ENCODE measurements around the gene TNRC6B.

The TNRC6B gene

GRCh38 chr22:40258017-40258416 lies 80.3 kb downstream of the TNRC6B start:
- no peak overlapping the region for H3K4me3 ChIP-seq (ENCODE audit: low read length in 2 of 2)
- no peaks in the 10 kb centered on the region for H3K27me3 ChIP-seq (ENCODE audit: control insufficient read depth in 1 of 2, insufficient read depth in 2 of 2, low read length in 2 of 2)
- peaks cover 3 to 10% of the 10 kb centered on the region in 2 donors for H3K36me3 ChIP-seq (ENCODE audit: control insufficient read depth in 2 of 2, insufficient read depth in 2 of 2, low read length in 2 of 2)
- H3K27ac ChIP-seq (ENCODE audit: low read length) = no peak overlapping the region
- no peak overlapping the region for H3K9ac ChIP-seq (ENCODE audit: low read length in 2 of 2)
- peaks cover 3% of the 10 kb centered on the region for H3K4me1 ChIP-seq (ENCODE audit: control insufficient read depth, insufficient read depth, low read length)
- H3K9me3 ChIP-seq (ENCODE audit: control insufficient read depth in 2 of 2, low read length in 2 of 2) = no peaks in the 10 kb centered on the region

DNA sequence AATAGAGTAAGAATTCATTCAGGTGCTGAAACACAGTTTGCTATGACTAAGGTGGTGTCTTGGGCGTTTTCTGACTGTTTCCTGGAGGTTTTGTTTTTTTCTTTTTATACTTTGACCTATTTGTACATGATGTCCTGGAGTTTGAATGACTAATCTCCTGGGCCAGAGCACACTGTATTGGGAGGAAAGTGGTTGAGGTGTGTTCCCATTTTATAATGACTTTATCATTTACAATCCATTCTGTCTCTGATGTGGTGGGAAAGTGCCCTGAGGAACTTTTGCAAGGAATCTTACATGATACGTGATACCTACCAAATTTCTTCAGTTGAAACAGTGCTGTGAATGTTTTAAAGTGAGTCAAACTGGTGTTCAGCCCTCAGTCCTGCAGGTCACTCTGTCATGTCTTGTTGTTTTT lies 80.8 kb downstream of the TNRC6B start:
- Histone ChIP-seq H3K4me1 (ENCODE audit: control insufficient read depth, insufficient read depth, low read length) (peaks cover 3% of the 10 kb centered on the region), H3K27ac (ENCODE audit: low read length) (no peak overlapping the region)

DNA sequence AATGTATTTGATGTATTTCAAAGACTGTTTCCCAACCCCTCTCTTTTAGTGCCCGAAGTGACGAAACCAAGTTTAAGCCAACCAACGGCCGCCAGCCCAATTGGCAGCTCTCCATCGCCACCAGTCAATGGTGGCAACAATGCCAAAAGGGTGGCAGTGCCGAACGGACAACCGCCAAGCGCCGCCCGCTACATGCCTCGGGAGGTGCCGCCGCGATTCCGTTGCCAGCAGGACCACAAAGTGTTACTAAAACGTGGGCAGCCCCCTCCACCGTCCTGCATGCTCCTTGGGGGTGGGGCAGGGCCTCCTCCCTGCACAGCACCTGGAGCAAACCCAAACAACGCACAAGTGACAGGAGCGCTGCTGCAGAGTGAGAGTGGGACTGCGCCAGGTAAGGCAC lies 84.1 kb downstream of the TNRC6B start:
- peaks cover 24 to 28% of the 10 kb centered on the region in 2 donors for H3K36me3 ChIP-seq (ENCODE audit: control insufficient read depth in 2 of 2, insufficient read depth in 2 of 2, low read length in 2 of 2)

More for the DNA sequence above, 80.8 kb downstream of the TNRC6B start:
- peaks cover 4 to 11% of the 10 kb centered on the region in 2 donors for H3K36me3 ChIP-seq (ENCODE audit: control insufficient read depth in 2 of 2, insufficient read depth in 2 of 2, low read length in 2 of 2)
- no peak overlapping the region for H3K4me3 ChIP-seq (ENCODE audit: low read length in 2 of 2)
- H3K9me3 ChIP-seq (ENCODE audit: control insufficient read depth in 2 of 2, low read length in 2 of 2) = no peaks in the 10 kb centered on the region
- no peak overlapping the region for H3K9ac ChIP-seq (ENCODE audit: low read length in 2 of 2)
- H3K27me3 ChIP-seq (ENCODE audit: control insufficient read depth in 1 of 2, insufficient read depth in 2 of 2, low read length in 2 of 2) = no peaks in the 10 kb centered on the region

DNA sequence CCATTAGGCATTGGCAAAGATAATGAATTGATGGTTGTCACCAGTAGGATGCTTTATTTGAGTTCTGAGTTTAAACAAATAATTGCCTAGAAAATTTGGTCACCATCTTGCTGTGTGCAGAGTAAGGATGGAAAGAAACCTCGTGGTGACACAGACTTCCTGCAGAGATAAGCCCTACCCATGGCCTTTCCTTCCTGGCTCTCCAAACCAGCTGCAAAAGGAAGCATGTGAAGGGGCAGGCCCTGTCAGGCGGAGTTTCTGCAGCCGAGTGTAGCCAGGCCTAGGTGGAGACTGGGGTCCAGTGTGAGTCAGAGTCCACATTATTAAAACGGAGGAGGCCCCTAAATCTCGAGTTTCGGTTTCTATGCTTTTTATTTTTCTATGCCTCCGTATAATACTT lies 85.5 kb downstream of the TNRC6B start:
- Histone ChIP-seq H3K27me3 (ENCODE audit: control insufficient read depth in 1 of 2, insufficient read depth in 2 of 2, low read length in 2 of 2) (no peaks in the 10 kb centered on the region), H3K27ac (ENCODE audit: low read length) (no peak overlapping the region), H3K9ac (ENCODE audit: low read length in 2 of 2) (no peak overlapping the region), H3K36me3 (ENCODE audit: control insufficient read depth in 2 of 2, insufficient read depth in 2 of 2, low read length in 2 of 2) (peaks cover 26 to 30% of the 10 kb centered on the region in 2 donors), H3K4me1 (ENCODE audit: control insufficient read depth, insufficient read depth, low read length) (peaks cover 3% of the 10 kb centered on the region), H3K9me3 (ENCODE audit: control insufficient read depth in 2 of 2, low read length in 2 of 2) (no peaks in the 10 kb centered on the region), H3K4me3 (ENCODE audit: low read length in 2 of 2) (no peak overlapping the region)

More for the DNA sequence above, 84.1 kb downstream of the TNRC6B start:
- no peak overlapping the region for H3K9ac ChIP-seq (ENCODE audit: low read length in 2 of 2)
- H3K27me3 ChIP-seq (ENCODE audit: control insufficient read depth in 1 of 2, insufficient read depth in 2 of 2, low read length in 2 of 2) = no peaks in the 10 kb centered on the region
- no peak overlapping the region for H3K4me3 ChIP-seq (ENCODE audit: low read length in 2 of 2)
- no peaks in the 10 kb centered on the region for H3K9me3 ChIP-seq (ENCODE audit: control insufficient read depth in 2 of 2, low read length in 2 of 2)
- no peak overlapping the region for H3K27ac ChIP-seq (ENCODE audit: low read length)
- H3K4me1 ChIP-seq (ENCODE audit: control insufficient read depth, insufficient read depth, low read length) = peaks cover 3% of the 10 kb centered on the region

GRCh38 chr22:40265783-40266182 lies 88.1 kb downstream of the TNRC6B start:
- Histone ChIP-seq H3K9ac (ENCODE audit: low read length in 2 of 2) (no peak overlapping the region), H3K36me3 (ENCODE audit: control insufficient read depth in 2 of 2, insufficient read depth in 2 of 2, low read length in 2 of 2) (peaks cover 23 to 26% of the 10 kb centered on the region in 2 donors), H3K9me3 (ENCODE audit: control insufficient read depth in 2 of 2, low read length in 2 of 2) (no peaks in the 10 kb centered on the region), H3K27ac (ENCODE audit: low read length) (no peak overlapping the region), H3K4me3 (ENCODE audit: low read length in 2 of 2) (no peak overlapping the region), H3K4me1 (ENCODE audit: control insufficient read depth, insufficient read depth, low read length) (peaks cover 3% of the 10 kb centered on the region), H3K27me3 (ENCODE audit: control insufficient read depth in 1 of 2, insufficient read depth in 2 of 2, low read length in 2 of 2) (no peaks in the 10 kb centered on the region)

- Histone ChIP-seq H3K9ac (ENCODE audit: low read length in 2 of 2) (no peak overlapping the region), H3K4me1 (ENCODE audit: control insufficient read depth, insufficient read depth, low read length) (peaks cover 6% of the 10 kb centered on the region), H3K4me3 (ENCODE audit: low read length in 2 of 2) (no peak overlapping the region), H3K27me3 (ENCODE audit: control insufficient read depth in 1 of 2, insufficient read depth in 2 of 2, low read length in 2 of 2) (no peaks in the 10 kb centered on the region), H3K36me3 (ENCODE audit: control insufficient read depth in 2 of 2, insufficient read depth in 2 of 2, low read length in 2 of 2) (peaks cover 26% of the 10 kb centered on the region in 2 donors), H3K27ac (ENCODE audit: low read length) (no peak overlapping the region), H3K9me3 (ENCODE audit: control insufficient read depth in 2 of 2, low read length in 2 of 2) (no peaks in the 10 kb centered on the region)
These were observed 92.3 kb downstream of the TNRC6B start for GRCh38 chr22:40270031-40270430.

DNA sequence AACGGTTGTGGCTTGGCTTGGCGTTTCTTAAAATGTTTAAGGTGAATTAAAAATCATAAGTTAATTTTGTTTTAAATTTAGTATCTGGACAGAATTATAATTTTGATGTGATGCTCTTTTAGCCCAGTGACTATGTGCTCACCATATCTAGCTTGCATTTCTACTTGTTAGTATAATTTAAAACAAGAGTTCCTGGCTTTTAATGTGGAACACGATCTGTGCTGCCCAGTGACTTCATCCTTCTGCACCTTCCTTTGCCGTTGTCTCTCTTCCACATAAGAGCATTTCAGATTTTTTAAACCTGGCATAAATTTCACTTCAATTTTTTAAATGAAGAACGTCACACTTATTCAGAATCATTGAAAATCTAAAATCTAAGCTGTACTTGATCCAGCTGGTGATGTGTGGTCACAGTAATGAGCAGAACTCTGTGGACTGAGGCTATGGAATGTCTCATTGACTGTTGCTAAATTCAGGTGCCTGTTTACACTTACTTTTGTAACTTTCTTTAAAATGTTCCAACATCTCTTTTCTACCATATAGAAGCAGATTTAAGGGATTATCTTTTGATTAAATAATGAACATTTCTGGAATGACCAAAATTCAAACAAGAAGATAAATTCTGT lies 93.1 kb downstream of the TNRC6B start:
- Histone ChIP-seq H3K27ac (ENCODE audit: low read length) (no peak overlapping the region), H3K27me3 (ENCODE audit: control insufficient read depth in 1 of 2, insufficient read depth in 2 of 2, low read length in 2 of 2) (no peaks in the 10 kb centered on the region)

DNA sequence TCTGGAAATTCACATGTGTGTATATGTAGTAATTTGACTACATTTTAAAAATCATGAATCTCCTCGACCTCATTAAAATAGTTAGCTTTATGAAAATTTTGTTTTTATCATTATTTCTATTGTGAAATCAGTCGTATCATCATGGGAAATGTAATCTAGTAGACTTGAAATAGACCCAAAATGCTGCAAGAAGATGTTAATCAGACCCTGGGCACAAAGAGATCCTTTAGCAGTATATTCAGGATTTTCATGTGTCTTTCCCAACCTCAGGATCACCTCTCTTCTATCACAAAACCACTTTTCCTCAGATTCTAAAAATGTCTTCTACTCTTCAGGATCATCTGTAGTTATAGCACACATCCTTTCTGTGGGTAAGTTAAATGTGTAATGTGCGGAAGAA lies 93.7 kb downstream of the TNRC6B start:
- Histone ChIP-seq H3K9ac (ENCODE audit: low read length in 2 of 2) (no peak overlapping the region), H3K27ac (ENCODE audit: low read length) (no peak overlapping the region), H3K4me1 (ENCODE audit: control insufficient read depth, insufficient read depth, low read length) (peaks cover 6% of the 10 kb centered on the region), H3K36me3 (ENCODE audit: control insufficient read depth in 2 of 2, insufficient read depth in 2 of 2, low read length in 2 of 2) (peaks cover 14 to 17% of the 10 kb centered on the region in 2 donors), H3K27me3 (ENCODE audit: control insufficient read depth in 1 of 2, insufficient read depth in 2 of 2, low read length in 2 of 2) (no peaks in the 10 kb centered on the region), H3K9me3 (ENCODE audit: control insufficient read depth in 2 of 2, low read length in 2 of 2) (no peaks in the 10 kb centered on the region), H3K4me3 (ENCODE audit: low read length in 2 of 2) (no peak overlapping the region)

More for the DNA sequence above, 93.1 kb downstream of the TNRC6B start:
- H3K9ac ChIP-seq (ENCODE audit: low read length in 2 of 2) = no peak overlapping the region
- peaks cover 18 to 19% of the 10 kb centered on the region in 2 donors for H3K36me3 ChIP-seq (ENCODE audit: control insufficient read depth in 2 of 2, insufficient read depth in 2 of 2, low read length in 2 of 2)
- peaks cover 5% of the 10 kb centered on the region for H3K4me1 ChIP-seq (ENCODE audit: control insufficient read depth, insufficient read depth, low read length)
- H3K4me3 ChIP-seq (ENCODE audit: low read length in 2 of 2) = no peak overlapping the region
- no peaks in the 10 kb centered on the region for H3K9me3 ChIP-seq (ENCODE audit: control insufficient read depth in 2 of 2, low read length in 2 of 2)

- Histone ChIP-seq H3K27ac (ENCODE audit: low read length) (no peak overlapping the region), H3K36me3 (ENCODE audit: control insufficient read depth in 2 of 2, insufficient read depth in 2 of 2, low read length in 2 of 2) (peaks cover 13% of the 10 kb centered on the region in 2 donors), H3K4me1 (ENCODE audit: control insufficient read depth, insufficient read depth, low read length) (peaks cover 9% of the 10 kb centered on the region), H3K4me3 (ENCODE audit: low read length in 2 of 2) (no peak overlapping the region), H3K9ac (ENCODE audit: low read length in 2 of 2) (no peak overlapping the region), H3K27me3 (ENCODE audit: control insufficient read depth in 1 of 2, insufficient read depth in 2 of 2, low read length in 2 of 2) (no peaks in the 10 kb centered on the region), H3K9me3 (ENCODE audit: control insufficient read depth in 2 of 2, low read length in 2 of 2) (no peaks in the 10 kb centered on the region)
These were observed 95.6 kb downstream of the TNRC6B start for GRCh38 chr22:40273319-40273718.

- Histone ChIP-seq H3K36me3 (ENCODE audit: control insufficient read depth in 2 of 2, insufficient read depth in 2 of 2, low read length in 2 of 2) (peaks cover 17 to 37% of the 10 kb centered on the region in 2 donors), H3K4me3 (ENCODE audit: low read length in 2 of 2) (peak overlapping the region; percentile 62 to 73), H3K9ac (ENCODE audit: low read length in 2 of 2) (peak overlapping the region; percentile 32 to 73), H3K4me1 (ENCODE audit: control insufficient read depth, insufficient read depth, low read length) (peaks cover 6% of the 10 kb centered on the region), H3K9me3 (ENCODE audit: control insufficient read depth in 2 of 2, low read length in 2 of 2) (no peaks in the 10 kb centered on the region), H3K27me3 (ENCODE audit: control insufficient read depth in 1 of 2, insufficient read depth in 2 of 2, low read length in 2 of 2) (no peaks in the 10 kb centered on the region), H3K27ac (ENCODE audit: low read length) (peak overlapping the region; percentile 75)
These were observed 99.5 kb downstream of the TNRC6B start for GRCh38 chr22:40276996-40277823.

- H3K36me3 ChIP-seq (ENCODE audit: control insufficient read depth in 2 of 2, insufficient read depth in 2 of 2, low read length in 2 of 2) = peaks cover 9 to 31% of the 10 kb centered on the region in 2 donors
- peaks cover 6% of the 10 kb centered on the region for H3K4me1 ChIP-seq (ENCODE audit: control insufficient read depth, insufficient read depth, low read length)
- no peak overlapping the region for H3K27ac ChIP-seq (ENCODE audit: low read length)
- no peak overlapping the region for H3K9ac ChIP-seq (ENCODE audit: low read length in 2 of 2)
- no peaks in the 10 kb centered on the region for H3K27me3 ChIP-seq (ENCODE audit: control insufficient read depth in 1 of 2, insufficient read depth in 2 of 2, low read length in 2 of 2)
- H3K4me3 ChIP-seq (ENCODE audit: low read length in 2 of 2) = no peak overlapping the region
- H3K9me3 ChIP-seq (ENCODE audit: control insufficient read depth in 2 of 2, low read length in 2 of 2) = no peaks in the 10 kb centered on the region
These were observed 101.3 kb downstream of the TNRC6B start for GRCh38 chr22:40279017-40279416.

Measured in stomach smooth muscle (tissue), 2 donors.